ENCODE measurements around the gene LPO. TPM values are rescaled to one million over a fixed set of nuclear protein-coding genes. Genes with fewer than 3 reads are reported as not detected.
A peak's percentile ranks its signal among the peaks of the same experiment; 100 is the strongest.

The LPO gene
- total RNA-seq, 2 experiments from 2014 or later: not detected

- no peak for TF ChIP-seq CTCF (IDR thresholded peaks at IDR 0.05)
- Mint-ChIP-seq H3K36me3 (ENCODE audit: low read depth) (peaks cover 4% of the 10 kb centered on the region), H3K27me3 (no peaks in the 10 kb centered on the region), H3K9me3 (no peaks in the 10 kb centered on the region), H3K4me3 (no peak overlapping the region), H3K4me1 (ENCODE audit: low read depth) (peaks cover 15% of the 10 kb centered on the region), H3K27ac (peak overlapping the region; percentile 90)
- ChIA-PET POLR2A (interaction anchor here (0.6 to 26.8 kb wide), 13 partner anchors 9 to 375 kb away, joined by 3 to 1558 read pairs (median 4); partner anchors contain the start of genes HSF5, RAD51C, SUPT4H1 and TSPOAP1), CTCF (interaction anchor here (0.6 to 8.0 kb wide), 56 partner anchors 9 to 688 kb away, joined by 3 to 161 read pairs (median 6); partner anchors contain the start of genes HSF5, MKS1, RNF43 and SUPT4H1)
- DNase-seq (no peak), ATAC-seq (no peak)
- intact Hi-C loops (cut with micrococcal nuclease): loop anchor here (5.0 kb wide), 3 partner anchors 34 to 129 kb away; partner anchors contain the start of genes RNF43 and SUPT4H1
Observed at GRCh38 chr17:58318065-58318481, 79.7 kb downstream of the LPO start.

Other genes with a start within 250 kb of the LPO start
- gene SRSF1, start 231.3 kb upstream of the LPO start, total RNA-seq: 100 to 1,000 TPM; 333 to 342 TPM
- gene DYNLL2, start 155.2 kb upstream of the LPO start, total RNA-seq: 10 to 100 TPM; 25.6 to 26.1 TPM
- under 1 TPM; 0.22 to 0.25 TPM for gene OR4D1, start 90.2 kb upstream of the LPO start, total RNA-seq
- not detected for gene OR4D2, start 71.6 kb upstream of the LPO start, total RNA-seq
- gene EPX, start 45.9 kb upstream of the LPO start, total RNA-seq: not detected
- 10 to 100 TPM; 20.7 to 24.8 TPM for gene MKS1, start 19.3 kb upstream of the LPO start, total RNA-seq
- gene MPO, start 42.4 kb downstream of the LPO start, total RNA-seq: not detected
- gene TSPOAP1, start 90.2 kb downstream of the LPO start, total RNA-seq: 10 to 100 TPM; 21.1 to 24.1 TPM
- gene SUPT4H1, start 113.6 kb downstream of the LPO start, total RNA-seq: 100 to 1,000 TPM; 104 to 110 TPM
- 1 to 10 TPM in 1 of 2 experiments, under 1 TPM in 1; 0.34 to 1.1 TPM for gene RNF43, start 178.9 kb downstream of the LPO start, total RNA-seq
- gene HSF5, start 249.8 kb downstream of the LPO start, total RNA-seq: 1 to 10 TPM; 3.2 to 3.9 TPM